Small intestine (tissue), 7 donors: Measurements from ENCODE around the gene PRR27. TPM values are rescaled to one million over a fixed set of nuclear protein-coding genes. Genes with fewer than 3 reads are reported as not detected.

Experiments
- DNase-seq, 2 donors: peaks; one replicate each; pipeline versions ENCODE4 v3.0.0 to v3.0.0-alpha.2; 2013
- FAIRE-seq: peaks from 2 replicates; lab custom pipeline; 2012; peaks lifted over from hg19 to GRCh38; lab: Jason Lieb, UNC
- H3K27ac ChIP-seq, 3 donors: one replicate each; pipeline ENCODE4 v1.5.1; 2013; ENCODE audit warnings: low read length in 2 of 3, mild to moderate bottlenecking in 2 of 3, control low read depth in 1 of 3, inconsistent platforms in 1 of 3, low read depth in 1 of 3, moderate library complexity in 1 of 3
- H3K27me3 ChIP-seq, 3 donors: one replicate each; pipeline ENCODE4 v1.6.1; 2013; ENCODE audit warnings: low read length in 3 of 3, inconsistent platforms in 1 of 3; ENCODE audit not compliant: control insufficient read depth in 3 of 3, insufficient read depth in 3 of 3
- H3K36me3 ChIP-seq, 3 donors: one replicate each; pipeline ENCODE4 v1.6.1; 2013; ENCODE audit warnings: low read length in 3 of 3, inconsistent platforms in 1 of 3, low read depth in 1 of 3, mild to moderate bottlenecking in 1 of 3, moderate library complexity in 1 of 3; ENCODE audit not compliant: control insufficient read depth in 3 of 3, insufficient read depth in 2 of 3
- H3K4me1 ChIP-seq, 3 donors: one replicate each; pipeline ENCODE4 v1.6.1; 2013; ENCODE audit warnings: low read length in 2 of 3, inconsistent platforms in 1 of 3, low read depth in 1 of 3, mild to moderate bottlenecking in 1 of 3, moderate library complexity in 1 of 3; ENCODE audit not compliant: control insufficient read depth in 3 of 3, insufficient read depth in 2 of 3
- H3K4me3 ChIP-seq, 3 donors: one replicate each; pipeline ENCODE4 v1.5.1; 2013; ENCODE audit warnings: low read length in 3 of 3, control low read depth in 1 of 3, inconsistent platforms in 1 of 3, low read depth in 1 of 3, mild to moderate bottlenecking in 1 of 3, moderate library complexity in 1 of 3
- H3K9me3 ChIP-seq, 2 donors: one replicate each; pipeline ENCODE4 v1.6.1; 2013; ENCODE audit warnings: low read depth in 1 of 2, low read length in 1 of 2; ENCODE audit not compliant: control insufficient read depth in 2 of 2, insufficient read depth in 1 of 2
- WGBS, 3 donors: extraction: QIAGEN DNeasy Blood & Tissue Kit; methylation state at CpG; one replicate each; pipeline ENCODE4 v1.1.7; 2013; 5-methylcytosine and 5-hydroxymethylcytosine counted together
- polyA plus RNA-seq, 4 donors: library from polyadenylated mRNA; stranded (reverse) in 3 of 4; unstranded in 1 of 4; fragments of 200-250 nt in 3 of 4; fragments of 120-200 nt in 1 of 4; gene quantifications; one replicate each; pipeline versions ENCODE4 v1.2.1 to v1.2.3, GENCODE V29; 2013
- donor health status: healthy with polysubstance abuse.
- donor health status: control.
- donor health status: control.
- donor health status: Bipolar disorder and iron deficiency.
- donor health status: healthy.

The PRR27 gene
- polyA plus RNA-seq, 4 donors, result 0.03 TPM; not detected in 3

DNA sequence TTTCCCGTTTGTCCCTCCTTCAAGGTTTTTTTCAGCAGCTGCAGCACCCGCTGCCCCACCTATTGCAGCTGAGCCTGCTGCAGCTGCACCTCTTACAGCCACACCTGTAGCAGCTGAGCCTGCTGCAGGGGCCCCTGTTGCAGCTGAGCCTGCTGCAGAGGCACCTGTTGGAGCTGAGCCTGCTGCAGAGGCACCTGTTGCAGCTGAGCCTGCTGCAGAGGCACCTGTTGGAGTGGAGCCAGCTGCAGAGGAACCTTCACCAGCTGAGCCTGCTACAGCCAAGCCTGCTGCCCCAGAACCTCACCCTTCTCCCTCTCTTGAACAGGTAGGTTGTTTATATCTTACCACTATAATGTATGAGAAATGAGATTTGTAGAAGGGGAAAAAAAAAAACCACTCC is 4.5 kb downstream of the PRR27 start:
- FAIRE-seq, result no peak
- no peaks in the 10 kb centered on the region for H3K27me3 ChIP-seq
- H3K36me3 ChIP-seq, result no peaks in the 10 kb centered on the region
- no peak overlapping the region for H3K27ac ChIP-seq
- H3K9me3 ChIP-seq, result no peaks in the 10 kb centered on the region
- H3K4me1 ChIP-seq, result no peaks in the 10 kb centered on the region
- no peak overlapping the region for H3K4me3 ChIP-seq
- 24 to 49% (median 30%) methylated on average over 2 of the region's 2 CpGs for WGBS, 3 donors
- DNase-seq, result peak in 1 of 2 donors; percentile 37

DNA sequence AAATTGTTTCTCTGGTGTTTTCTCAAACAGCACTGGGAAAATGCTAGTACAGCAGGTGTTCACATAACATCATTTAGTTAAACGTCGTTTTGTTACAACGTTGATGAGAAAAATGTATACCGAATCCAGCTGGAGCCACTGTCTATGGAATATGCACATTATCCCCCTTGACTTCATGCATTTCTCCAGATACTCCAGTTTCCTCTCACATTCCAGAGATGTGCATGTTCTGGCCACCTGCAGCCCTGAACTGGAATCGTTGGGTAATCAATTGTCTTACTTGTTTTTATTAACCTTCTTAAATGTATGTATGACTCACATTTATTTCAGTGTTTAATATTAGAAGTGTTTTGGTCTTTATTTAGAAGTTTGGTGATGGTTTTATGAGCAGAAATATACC is 23.1 kb downstream of the PRR27 start:
- no peak overlapping the region for H3K4me3 ChIP-seq
- no peak for FAIRE-seq
- no peaks in the 10 kb centered on the region for H3K36me3 ChIP-seq
- no peak overlapping the region for H3K27ac ChIP-seq
- DNase-seq, result no peak
- H3K4me1 ChIP-seq, result no peaks in the 10 kb centered on the region
- 69 to 84% (median 70%) methylated on average over 5 of the region's 5 CpGs for WGBS, 3 donors
- no peaks in the 10 kb centered on the region for H3K27me3 ChIP-seq
- H3K9me3 ChIP-seq, result no peaks in the 10 kb centered on the region

DNA sequence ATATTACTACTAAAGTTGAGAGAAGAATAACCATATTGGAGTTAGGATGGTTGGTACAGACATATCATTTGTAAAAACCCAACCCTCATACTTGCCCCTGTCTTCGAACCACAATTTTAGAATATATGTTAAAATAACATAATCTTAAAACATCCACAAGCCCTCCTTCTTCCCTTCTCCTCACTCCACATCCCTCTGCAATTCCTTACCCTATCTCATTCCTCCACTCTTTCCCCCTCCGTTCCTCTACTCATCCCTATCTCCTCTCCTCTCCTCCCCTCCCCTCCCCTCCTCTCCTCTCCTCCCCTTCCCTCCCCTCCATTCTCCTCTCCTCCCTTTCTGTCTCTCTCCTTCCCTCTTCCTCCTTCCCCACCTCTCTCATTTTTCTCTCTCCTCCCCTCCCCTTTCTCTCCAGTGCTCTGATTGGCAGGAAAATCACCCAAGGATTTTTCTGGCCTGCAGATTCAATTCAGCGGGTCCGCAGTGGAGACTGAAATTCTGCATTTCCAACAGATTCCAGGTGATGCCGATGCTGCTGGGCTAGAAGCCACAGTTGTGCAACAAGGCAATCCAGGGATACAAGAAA is 24.1 kb downstream of the PRR27 start:
- Histone ChIP-seq H3K4me3 (no peak overlapping the region), H3K4me1 (no peaks in the 10 kb centered on the region), H3K36me3 (no peaks in the 10 kb centered on the region), H3K9me3 (no peaks in the 10 kb centered on the region), H3K27ac (no peak overlapping the region), H3K27me3 (no peaks in the 10 kb centered on the region)
- FAIRE-seq (no peak), DNase-seq (no peak)
- 80 to 93% (median 87%) methylated on average over 5 of the region's 5 CpGs for WGBS, 3 donors

DNA sequence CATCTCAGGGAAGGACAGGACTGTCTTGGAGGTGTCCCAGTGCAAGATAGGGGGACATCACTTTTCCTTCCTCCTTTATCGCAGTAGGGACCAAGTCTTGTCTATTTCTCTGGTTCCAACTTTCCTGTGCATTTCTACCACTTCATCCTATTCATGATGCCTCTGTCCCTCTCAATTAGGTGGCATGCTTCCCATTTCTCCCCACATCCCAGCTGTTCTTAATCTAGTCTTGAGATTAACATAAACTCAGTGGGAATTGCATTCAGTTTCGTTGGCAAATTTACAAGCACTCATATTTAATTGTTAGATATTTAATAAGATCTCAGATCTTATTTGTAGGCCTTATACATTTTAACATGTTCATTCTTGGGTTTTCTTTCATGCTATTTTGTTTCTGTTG is 25.8 kb downstream of the PRR27 start:
- H3K27me3 ChIP-seq, result no peaks in the 10 kb centered on the region
- DNase-seq (no peak), FAIRE-seq (no peak)
- H3K9me3 ChIP-seq, result no peaks in the 10 kb centered on the region
- no peaks in the 10 kb centered on the region for H3K36me3 ChIP-seq
- no peak overlapping the region for H3K4me3 ChIP-seq
- no peaks in the 10 kb centered on the region for H3K4me1 ChIP-seq
- 60 to 83% (median 79%) methylated on average over 2 of the region's 2 CpGs for WGBS, 3 donors
- H3K27ac ChIP-seq, result no peak overlapping the region

DNA sequence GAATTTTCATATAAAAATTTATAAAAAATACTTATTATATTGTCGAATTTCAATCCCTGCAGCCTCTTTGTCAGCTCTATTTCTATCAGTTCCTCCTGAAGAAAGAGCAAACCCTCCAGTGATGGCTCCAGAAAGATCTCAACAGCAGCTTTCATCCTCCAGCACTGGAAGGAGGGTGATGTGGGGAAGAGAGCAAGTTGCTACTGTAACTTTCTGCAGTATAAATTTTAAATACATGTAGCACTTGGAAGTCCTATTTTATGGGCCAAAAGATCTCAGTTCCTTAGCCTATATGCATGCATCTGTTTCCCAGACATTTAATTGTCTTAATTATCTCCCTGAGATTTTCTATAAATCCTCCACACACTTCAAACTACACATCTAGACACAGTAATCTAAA is 27.8 kb downstream of the PRR27 start:
- no peaks in the 10 kb centered on the region for H3K4me1 ChIP-seq
- no peak overlapping the region for H3K27ac ChIP-seq
- no peak overlapping the region for H3K4me3 ChIP-seq
- 61 to 66% (median 63%) methylated on average over 1 of the region's 1 CpG for WGBS, 3 donors
- no peaks in the 10 kb centered on the region for H3K27me3 ChIP-seq
- H3K36me3 ChIP-seq, result no peaks in the 10 kb centered on the region
- H3K9me3 ChIP-seq, result no peaks in the 10 kb centered on the region
- FAIRE-seq (no peak), DNase-seq (no peak)

DNA sequence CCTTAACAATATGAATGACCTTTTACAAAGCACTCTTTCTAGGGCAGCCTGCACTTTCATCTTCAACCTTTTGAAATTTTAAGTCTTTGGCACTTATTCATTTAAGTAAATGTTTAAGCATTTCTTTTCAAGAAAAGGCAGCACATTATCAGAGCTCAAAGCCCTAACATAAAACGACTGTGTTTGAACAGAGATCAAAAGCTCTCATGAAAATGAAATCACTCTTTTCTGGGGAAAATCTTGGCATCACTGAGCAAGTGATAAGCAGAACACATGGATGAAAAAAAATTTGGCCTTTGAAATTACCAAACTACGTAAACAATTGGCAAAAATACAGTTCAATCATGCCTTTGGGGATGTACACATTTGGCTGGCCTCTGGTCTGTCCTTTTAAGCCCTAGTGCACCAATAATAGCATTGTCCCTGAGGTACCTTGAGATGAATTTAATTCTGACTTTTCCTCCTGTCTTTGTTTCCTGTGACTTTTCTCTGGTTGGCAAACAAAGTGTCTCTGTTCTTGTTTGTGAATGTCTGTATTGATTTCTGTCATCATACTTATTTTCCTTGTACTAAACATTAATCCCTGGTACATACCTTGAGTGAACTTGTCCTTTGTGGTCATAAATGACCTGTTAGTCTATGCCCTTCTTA is 28.6 kb downstream of the PRR27 start:
- no peak overlapping the region for H3K27ac ChIP-seq
- WGBS, 3 donors, result 8 to 36% (median 21%) methylated on average over 2 of the region's 2 CpGs

DNA sequence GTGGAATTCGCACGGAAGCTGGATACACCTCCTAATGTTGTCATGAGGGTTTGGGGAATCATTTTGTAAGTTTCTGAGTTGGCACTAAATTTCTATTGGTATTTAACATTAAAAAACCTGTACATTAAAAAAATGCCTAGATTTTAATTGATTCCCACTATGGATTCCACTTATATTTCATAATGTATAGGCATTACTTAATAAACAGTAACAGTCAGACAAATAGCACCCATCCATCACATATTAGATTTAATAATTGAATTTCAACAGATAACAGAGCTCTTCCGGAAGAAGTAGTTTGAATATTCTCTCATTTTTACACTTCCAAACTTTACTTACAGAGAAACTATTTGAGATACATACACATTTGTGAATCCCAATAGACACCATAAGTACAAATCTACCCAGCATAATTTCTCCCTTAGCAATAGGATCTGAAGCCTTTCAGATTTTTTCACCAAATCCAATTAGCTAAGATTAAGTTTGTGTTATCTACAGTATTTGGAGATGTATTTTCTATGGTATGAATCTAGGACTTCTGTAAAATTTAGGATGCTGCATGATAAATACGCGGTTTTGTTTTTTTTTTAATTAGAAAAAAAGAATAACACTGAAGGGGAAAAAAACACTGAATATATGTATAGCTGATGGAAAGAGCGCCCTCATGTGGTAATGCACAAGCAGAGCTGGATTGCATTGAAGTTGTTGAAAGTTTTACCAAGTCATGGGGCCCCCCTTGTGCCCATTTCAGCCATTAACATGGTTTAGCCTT is 29.3 kb downstream of the PRR27 start:
- peak; percentile 13 to 61 for DNase-seq
- H3K27ac ChIP-seq, result no peak overlapping the region
- WGBS, 3 donors, result 28 to 48% (median 33%) methylated on average over 6 of the region's 6 CpGs

More for the DNA sequence above, 28.6 kb downstream of the PRR27 start:
- no peak for FAIRE-seq
- Histone ChIP-seq H3K4me1 (no peaks in the 10 kb centered on the region), H3K9me3 (no peaks in the 10 kb centered on the region), H3K27me3 (no peaks in the 10 kb centered on the region), H3K4me3 (no peak overlapping the region), H3K36me3 (no peaks in the 10 kb centered on the region)
- DNase-seq, result peak in 1 of 2 donors; percentile 15

DNA sequence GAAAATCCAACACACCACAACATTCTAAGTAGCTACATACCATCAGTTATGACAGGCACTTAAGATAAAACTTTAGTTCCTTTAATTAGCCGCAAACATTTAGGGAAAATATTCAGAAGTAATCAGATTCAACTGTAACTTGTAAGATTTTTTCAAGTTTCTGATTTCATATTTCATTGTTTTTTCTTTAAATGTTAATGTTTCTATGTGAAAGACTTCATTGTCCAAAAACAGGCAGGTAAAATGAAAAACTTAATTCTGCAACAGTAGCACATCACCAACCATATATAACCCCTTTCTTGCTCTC is 29.9 kb downstream of the PRR27 start:
- no peaks in the 10 kb centered on the region for H3K9me3 ChIP-seq
- H3K27ac ChIP-seq, result no peak overlapping the region
- no peaks in the 10 kb centered on the region for H3K36me3 ChIP-seq
- WGBS, 3 donors, result 49 to 56% (median 53%) methylated on average over 1 of the region's 1 CpG
- FAIRE-seq, result no peak
- no peak overlapping the region for H3K4me3 ChIP-seq
- H3K27me3 ChIP-seq, result no peaks in the 10 kb centered on the region
- no peaks in the 10 kb centered on the region for H3K4me1 ChIP-seq
- DNase-seq, result no peak

More for the DNA sequence above, 29.3 kb downstream of the PRR27 start:
- Histone ChIP-seq H3K9me3 (no peaks in the 10 kb centered on the region), H3K4me1 (no peaks in the 10 kb centered on the region), H3K36me3 (no peaks in the 10 kb centered on the region), H3K4me3 (no peak overlapping the region), H3K27me3 (no peaks in the 10 kb centered on the region)
- FAIRE-seq, result no peak
